Naive thymus-derived CD4-positive, alpha-beta T cell (primary cell): ENCODE results near the gene AMPD3. TPM values are rescaled to one million over a fixed set of nuclear protein-coding genes. Genes with fewer than 3 reads are reported as not detected.

Source experiments
- ATAC-seq: fragments of 150-1000 bp; cut with Tn5 transposase; 2 replicates; pipeline ENCODE4 v1.10.0; 2021; ENCODE audit warnings: mild to moderate bottlenecking, moderate library complexity
- CTCF ChIA-PET: fragments of 350-600 bp; sonication (Branson Sonifier 250); formaldehyde crosslinking; loops from one replicate; lab custom pipeline; 2021; ENCODE audit warnings: antibody characterized with exemption; lab: Charles Lee
- POLR2A ChIA-PET: fragments of 350-600 bp; sonication (Branson Sonifier 250); formaldehyde crosslinking; loops from one replicate; lab custom pipeline; 2021; ENCODE audit warnings: antibody characterized with exemption, inconsistent platforms; lab: Charles Lee
- DNase-seq, 9 donors: peaks; one replicate each; pipeline versions ENCODE4 v3.0.0 to v3.0.0-alpha.2; 2020 to 2022; ENCODE audit warnings: mixed read lengths in 1 of 9
- H3K27ac ChIP-seq: one replicate; pipeline ENCODE4 v1.7.0; 2013; ENCODE audit warnings: mild to moderate bottlenecking, low read depth, low read length, moderate library complexity
- H3K27me3 ChIP-seq, 2 donors: one replicate each; pipeline ENCODE4 v1.7.0; 2013; ENCODE audit warnings: low read length in 2 of 2, mild to moderate bottlenecking in 2 of 2, moderate library complexity in 2 of 2; ENCODE audit not compliant: control insufficient read depth in 2 of 2, insufficient read depth in 2 of 2
- H3K36me3 ChIP-seq, 3 experiments: 1 replicate in 2 of 3; 2 replicates in 1 of 3; pipeline ENCODE4 v1.7.0; 2013; ENCODE audit warnings: low read length in 3 of 3, mild to moderate bottlenecking in 3 of 3, moderate library complexity in 1 of 3; ENCODE audit not compliant: insufficient read depth in 3 of 3, control insufficient read depth in 2 of 3
- H3K4me1 ChIP-seq, 2 donors: one replicate each; pipeline ENCODE4 v1.7.0; 2013; ENCODE audit warnings: low read length in 2 of 2, mild to moderate bottlenecking in 2 of 2, moderate library complexity in 1 of 2; ENCODE audit not compliant: control insufficient read depth in 2 of 2, insufficient read depth in 2 of 2
- H3K4me3 ChIP-seq: 2 replicates; pipeline ENCODE4 v1.7.0; 2013; ENCODE audit warnings: mild to moderate bottlenecking, low read length
- H3K9me3 ChIP-seq, 3 experiments: 1 replicate in 2 of 3; 2 replicates in 1 of 3; pipeline ENCODE4 v1.7.0; 2013; ENCODE audit warnings: low read length in 3 of 3; ENCODE audit not compliant: control insufficient read depth in 2 of 3
- H3K27ac Mint-ChIP-seq, 9 donors: one replicate each; pipeline ENCODE4 v1.8.0; 2020 to 2022; ENCODE audit warnings: mixed read lengths in 9 of 9, mild to moderate bottlenecking in 8 of 9, moderate library complexity in 5 of 9, inconsistent platforms in 2 of 9
- H3K27me3 Mint-ChIP-seq, 5 donors: one replicate each; pipeline ENCODE4 v1.8.0; 2021 to 2022; ENCODE audit warnings: mixed read lengths in 5 of 5, mild to moderate bottlenecking in 1 of 5
- H3K36me3 Mint-ChIP-seq, 5 donors: one replicate each; pipeline ENCODE4 v1.8.0; 2020 to 2022; ENCODE audit warnings: mixed read lengths in 5 of 5, mild to moderate bottlenecking in 3 of 5, inconsistent platforms in 1 of 5
- H3K4me1 Mint-ChIP-seq, 7 donors: one replicate each; pipeline ENCODE4 v1.8.0; 2020 to 2022; ENCODE audit warnings: mixed read lengths in 7 of 7, mild to moderate bottlenecking in 3 of 7, inconsistent platforms in 1 of 7
- H3K4me3 Mint-ChIP-seq, 10 donors: one replicate each; pipeline ENCODE4 v1.8.0; 2020 to 2022; ENCODE audit warnings: mild to moderate bottlenecking in 10 of 10, mixed read lengths in 10 of 10, moderate library complexity in 6 of 10, inconsistent platforms in 2 of 10
- H3K9me3 Mint-ChIP-seq, 11 donors: one replicate each; pipeline ENCODE4 v1.8.0; 2020 to 2022; ENCODE audit warnings: mixed read lengths in 11 of 11, mild to moderate bottlenecking in 4 of 11, inconsistent platforms in 1 of 11, moderate library complexity in 1 of 11
- intact Hi-C, 2 donors: fragments of 100-400 bp; cut with micrococcal nuclease; formaldehyde crosslinking; loops; one replicate each; pipeline ENCODE4 v1.15.1; 2023
- polyA plus RNA-seq, 2 donors: library from polyadenylated mRNA; unstranded; fragments of 300-500 nt; fragmentation: Illumina TruSeq; gene quantifications; one replicate each; pipeline ENCODE4 v1.2.3, GENCODE V29; 2021
- total RNA-seq, 6 experiments: library from RNA in 5 of 6; stranded (reverse) in 5 of 6; gene quantifications; 1 replicate in 5 of 6; 2 replicates in 1 of 6; pipeline ENCODE4 v1.2.3 and lab custom pipeline; 2021 to 2026

Gene AMPD3
- total and polyA plus RNA-seq, 7 experiments from 2014 or later, result 12.9 to 35.1 (median 29.9) TPM

DNA sequence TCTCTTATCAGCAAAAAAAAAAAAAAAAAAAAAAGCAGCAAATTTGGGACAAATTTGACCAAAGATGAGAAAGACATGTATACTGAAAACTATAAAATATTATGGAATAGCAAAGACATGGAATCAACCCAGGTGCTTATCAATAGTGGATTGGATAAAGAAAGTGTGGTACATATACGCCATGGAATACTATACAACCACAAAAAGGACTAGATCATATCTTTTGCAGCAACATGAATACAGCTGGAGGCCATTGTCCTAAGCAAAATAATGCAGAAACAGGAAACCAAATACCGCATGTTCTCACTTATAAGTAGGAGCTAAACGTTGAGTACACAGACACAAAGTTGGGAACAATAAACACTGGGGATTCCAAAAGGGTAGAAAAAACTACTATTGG is 87.7 kb downstream of the AMPD3 start:
- intact Hi-C loops, result loop anchor here (5.0 to 10.0 kb wide), 7 partner anchors 80 to 1300 kb away; partner anchors contain the start of genes ADM (in 1 of the 2), GALNT18 (in 1 of the 2), USP47 (in 1 of the 2) and WEE1 (in 1 of the 2)
- H3K4me3 ChIP-seq, result no peak overlapping the region
- H3K4me1 Mint-ChIP-seq, result peaks cover 8 to 27% (median 20%) of the 10 kb centered on the region in 7 donors
- ATAC-seq (no peak), DNase-seq (no peak)
- H3K27ac Mint-ChIP-seq, result no peak overlapping the region
- H3K9me3 Mint-ChIP-seq, result peaks cover 0 to 4% (median 0%) of the 10 kb centered on the region in 11 donors
- POLR2A ChIA-PET, result interaction anchor here (2.7 to 2.8 kb wide), 2 partner anchors 11 to 86 kb away, joined by 8 to 15 read pairs; partner anchors contain the start of gene AMPD3
- H3K27me3 ChIP-seq, result no peaks in the 10 kb centered on the region
- H3K9me3 ChIP-seq, result no peaks in the 10 kb centered on the region
- peaks cover 0 to 4% (median 0%) of the 10 kb centered on the region in 3 experiments for H3K36me3 ChIP-seq
- H3K36me3 Mint-ChIP-seq, result no peaks in the 10 kb centered on the region
- H3K4me1 ChIP-seq, result peaks cover 0 to 8% of the 10 kb centered on the region in 2 donors
- H3K27me3 Mint-ChIP-seq, result peaks cover 0 to 4% (median 0%) of the 10 kb centered on the region in 5 donors
- CTCF ChIA-PET, result interaction anchor here (0.5 to 3.6 kb wide), 3 partner anchors 11 to 149 kb away, joined by 3 to 24 read pairs (median 7); no protein-coding TSS in a partner anchor
- H3K27ac ChIP-seq, result no peak overlapping the region
- no peak overlapping the region for H3K4me3 Mint-ChIP-seq

DNA sequence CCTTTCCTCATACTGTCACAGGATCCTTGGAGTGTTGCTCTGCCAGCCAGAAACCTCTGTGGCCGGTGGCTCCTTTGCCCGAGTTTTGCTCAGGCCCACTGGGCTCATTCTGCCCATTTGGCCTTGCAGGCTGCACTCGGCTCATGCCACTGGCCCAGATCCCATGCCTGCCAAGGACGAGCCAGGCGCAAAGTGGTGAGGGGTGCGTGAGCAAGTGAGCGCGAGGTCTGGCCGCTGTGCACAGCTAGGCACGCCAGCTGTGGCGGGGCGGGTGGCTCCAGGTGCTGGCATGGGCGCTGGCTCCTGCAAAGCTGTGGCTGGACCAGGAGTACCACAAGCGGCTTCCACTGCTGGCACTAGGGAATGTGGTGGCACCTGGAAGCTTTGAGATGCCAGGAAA is 88.7 kb downstream of the AMPD3 start:
- Mint-ChIP-seq H3K4me3 (no peak overlapping the region), H3K27me3 (peaks cover 0 to 9% (median 0%) of the 10 kb centered on the region in 5 donors), H3K4me1 (peaks cover 8 to 22% (median 17%) of the 10 kb centered on the region in 7 donors), H3K9me3 (peaks cover 0 to 4% (median 0%) of the 10 kb centered on the region in 11 donors), H3K27ac (no peak overlapping the region), H3K36me3 (no peaks in the 10 kb centered on the region)
- Histone ChIP-seq H3K4me3 (no peak overlapping the region), H3K27ac (no peak overlapping the region), H3K27me3 (no peaks in the 10 kb centered on the region), H3K36me3 (peaks cover 0 to 4% (median 0%) of the 10 kb centered on the region in 3 experiments), H3K9me3 (no peaks in the 10 kb centered on the region), H3K4me1 (peaks cover 0 to 8% of the 10 kb centered on the region in 2 donors)
- ChIA-PET POLR2A (no interaction called here), CTCF (interaction anchor here (0.6 kb wide), 1 partner anchor 213 kb away, joined by 5 read pairs; no protein-coding TSS in a partner anchor)
- no peak for DNase-seq
- ATAC-seq, result no peak
- intact Hi-C loops, result loop anchor here (5.0 to 10.0 kb wide), 7 partner anchors 79 to 1299 kb away; partner anchors contain the start of genes ADM (in 1 of the 2), GALNT18 (in 1 of the 2), USP47 (in 1 of the 2) and WEE1 (in 1 of the 2)

DNA sequence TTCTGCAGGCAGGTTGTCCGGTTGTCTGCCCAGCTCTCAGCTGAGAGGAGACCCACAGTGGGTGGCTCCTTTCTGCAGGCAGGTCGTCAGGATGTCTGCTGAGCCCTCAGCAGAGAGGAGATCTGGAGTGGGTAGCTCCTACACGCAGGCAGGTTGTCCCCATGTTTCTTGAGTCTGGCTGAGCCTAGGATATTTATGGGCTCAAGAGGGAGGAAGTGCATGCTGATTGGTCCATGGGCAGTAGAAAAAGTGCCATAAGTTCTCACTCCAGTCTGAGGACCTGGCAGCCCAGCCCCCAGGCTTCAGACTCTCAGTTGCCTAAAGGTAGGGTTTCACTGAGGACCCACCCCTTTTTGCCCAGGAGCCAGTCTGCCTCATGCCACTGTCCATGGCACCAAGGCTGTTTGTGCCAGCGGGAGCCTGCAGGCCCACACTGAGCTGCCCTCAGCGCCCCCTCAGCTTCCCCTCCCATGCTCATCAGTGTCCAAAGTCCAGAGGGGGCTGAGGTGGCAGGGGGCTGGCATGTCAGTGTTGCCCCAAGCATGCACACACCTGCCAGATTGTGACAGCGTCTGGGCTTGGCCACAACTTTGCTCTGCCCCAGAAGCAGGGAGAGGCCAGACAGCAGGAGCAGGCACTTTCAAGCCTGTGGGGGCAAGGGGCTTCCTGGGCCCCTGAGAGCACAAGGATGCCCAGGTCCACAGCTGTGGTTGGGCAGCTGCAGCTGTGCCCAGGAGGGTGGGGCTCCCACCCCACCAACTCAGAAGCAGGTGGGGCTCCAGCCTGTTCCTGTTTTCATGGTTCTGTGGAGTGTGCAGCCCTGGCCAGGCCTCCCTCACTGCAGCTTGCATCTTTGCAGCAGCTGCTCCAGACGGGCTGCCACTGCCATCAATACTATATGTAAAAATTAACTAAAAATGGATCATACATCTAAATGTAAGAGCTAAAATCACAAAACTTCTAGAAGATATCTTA is 89.7 kb downstream of the AMPD3 start:
- Mint-ChIP-seq H3K4me1 (peaks cover 5 to 15% (median 11%) of the 10 kb centered on the region in 7 donors), H3K27ac (no peak overlapping the region), H3K36me3 (no peaks in the 10 kb centered on the region), H3K27me3 (peaks cover 0 to 10% (median 0%) of the 10 kb centered on the region in 5 donors), H3K9me3 (peaks cover 0 to 4% (median 0%) of the 10 kb centered on the region in 11 donors), H3K4me3 (no peak overlapping the region)
- intact Hi-C loops, result loop anchor here (5.0 to 10.0 kb wide), 7 partner anchors 78 to 1298 kb away; partner anchors contain the start of genes ADM (in 1 of the 2), GALNT18 (in 1 of the 2), USP47 (in 1 of the 2) and WEE1 (in 1 of the 2)
- H3K9me3 ChIP-seq, result no peaks in the 10 kb centered on the region
- no peak overlapping the region for H3K4me3 ChIP-seq
- H3K27ac ChIP-seq, result no peak overlapping the region
- H3K27me3 ChIP-seq, result no peaks in the 10 kb centered on the region
- peaks cover 0 to 7% of the 10 kb centered on the region in 2 donors for H3K4me1 ChIP-seq
- ATAC-seq (no peak), DNase-seq (no peak)
- ChIA-PET CTCF (interaction anchor here (0.6 to 0.8 kb wide), 2 partner anchors 25 to 212 kb away, joined by 4 to 5 read pairs; no protein-coding TSS in a partner anchor), POLR2A (no interaction called here)
- H3K36me3 ChIP-seq, result peaks cover 0 to 4% (median 0%) of the 10 kb centered on the region in 3 experiments

DNA sequence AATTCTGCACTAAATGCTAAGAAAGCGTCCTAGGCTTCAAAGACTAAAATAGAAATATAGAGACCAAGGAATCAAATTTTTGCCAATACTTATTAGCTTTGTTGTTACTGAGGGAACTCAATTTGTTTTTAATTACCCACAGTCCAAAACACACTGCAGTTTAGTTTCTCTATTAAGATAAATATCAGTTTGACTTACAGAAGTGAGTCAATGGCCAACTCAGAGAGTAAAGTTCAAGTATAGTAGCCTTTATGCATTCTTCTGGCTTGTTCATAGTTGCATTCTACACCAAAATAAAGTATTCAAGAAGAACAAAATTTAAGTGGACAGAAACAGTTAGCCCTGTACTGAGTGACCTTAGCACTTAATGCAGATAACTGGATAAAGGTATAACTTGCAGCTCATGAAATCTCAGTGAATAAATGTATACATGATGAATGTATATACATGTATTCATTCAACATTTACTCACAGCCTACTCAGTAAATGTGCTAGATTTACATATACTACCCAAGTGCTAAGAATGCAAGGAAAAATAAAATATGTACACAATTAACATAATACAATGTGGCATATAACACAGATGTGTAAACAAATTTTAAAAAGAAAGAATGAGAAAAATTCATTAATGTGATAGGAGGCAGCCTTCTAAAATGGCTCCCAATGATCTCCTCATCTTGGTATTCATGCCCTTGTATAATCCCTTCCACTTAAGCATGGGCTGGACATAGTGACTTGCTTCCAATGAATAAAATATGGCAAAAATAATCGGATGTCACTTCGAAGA is 95.6 kb downstream of the AMPD3 start:
- DNase-seq (no peak), ATAC-seq (no peak)
- Mint-ChIP-seq H3K27me3 (peaks cover 0 to 30% (median 20%) of the 10 kb centered on the region in 5 donors), H3K36me3 (peaks cover 0 to 5% (median 0%) of the 10 kb centered on the region in 5 donors), H3K27ac (no peak overlapping the region), H3K4me3 (no peak overlapping the region), H3K9me3 (peaks cover 0 to 13% (median 9%) of the 10 kb centered on the region in 11 donors), H3K4me1 (no peaks in the 10 kb centered on the region)
- peaks cover 0 to 9% (median 0%) of the 10 kb centered on the region in 3 experiments for H3K9me3 ChIP-seq
- no peaks in the 10 kb centered on the region for H3K27me3 ChIP-seq
- ChIA-PET CTCF (interaction anchor here (0.6 kb wide), 1 partner anchor 101 kb away, joined by 3 read pairs; no protein-coding TSS in a partner anchor), POLR2A (no interaction called here)
- no peaks in the 10 kb centered on the region for H3K36me3 ChIP-seq
- intact Hi-C loops, result no loop called here
- H3K4me1 ChIP-seq, result no peaks in the 10 kb centered on the region
- H3K4me3 ChIP-seq, result no peak overlapping the region
- no peak overlapping the region for H3K27ac ChIP-seq

DNA sequence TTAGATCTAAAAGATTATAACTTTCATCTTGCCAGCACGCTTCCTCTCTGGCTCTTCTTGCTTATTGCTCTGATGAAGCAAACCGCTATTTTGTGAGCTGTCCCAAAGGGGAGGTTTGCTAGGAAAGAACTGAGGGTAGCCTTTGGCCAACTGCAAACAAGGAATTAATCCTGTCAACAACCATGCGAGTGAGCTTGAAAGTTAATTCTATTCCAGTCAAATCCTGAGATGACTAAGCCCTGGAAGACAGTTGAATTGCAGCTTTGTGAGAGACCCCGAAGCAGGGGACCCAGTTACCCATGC is 96.2 kb downstream of the AMPD3 start:
- no peak for ATAC-seq
- Histone ChIP-seq H3K27me3 (no peaks in the 10 kb centered on the region), H3K4me3 (no peak overlapping the region), H3K27ac (no peak overlapping the region), H3K36me3 (no peaks in the 10 kb centered on the region), H3K9me3 (peaks cover 0 to 9% (median 0%) of the 10 kb centered on the region in 3 experiments), H3K4me1 (no peaks in the 10 kb centered on the region)
- intact Hi-C loops, result no loop called here
- Mint-ChIP-seq H3K9me3 (peaks cover 0 to 13% (median 9%) of the 10 kb centered on the region in 11 donors), H3K4me1 (no peaks in the 10 kb centered on the region), H3K27ac (no peak overlapping the region), H3K36me3 (peaks cover 0 to 5% (median 0%) of the 10 kb centered on the region in 5 donors), H3K4me3 (no peak overlapping the region), H3K27me3 (peaks cover 0 to 34% (median 20%) of the 10 kb centered on the region in 5 donors)
- ChIA-PET CTCF (interaction anchor here (0.6 kb wide), 1 partner anchor 100 kb away, joined by 3 read pairs; no protein-coding TSS in a partner anchor), POLR2A (no interaction called here)
- no peak for DNase-seq
